ENCODE data around the gene ATP6V1F.

The ATP6V1F gene, protein sequence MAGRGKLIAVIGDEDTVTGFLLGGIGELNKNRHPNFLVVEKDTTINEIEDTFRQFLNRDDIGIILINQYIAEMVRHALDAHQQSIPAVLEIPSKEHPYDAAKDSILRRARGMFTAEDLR

DNA sequence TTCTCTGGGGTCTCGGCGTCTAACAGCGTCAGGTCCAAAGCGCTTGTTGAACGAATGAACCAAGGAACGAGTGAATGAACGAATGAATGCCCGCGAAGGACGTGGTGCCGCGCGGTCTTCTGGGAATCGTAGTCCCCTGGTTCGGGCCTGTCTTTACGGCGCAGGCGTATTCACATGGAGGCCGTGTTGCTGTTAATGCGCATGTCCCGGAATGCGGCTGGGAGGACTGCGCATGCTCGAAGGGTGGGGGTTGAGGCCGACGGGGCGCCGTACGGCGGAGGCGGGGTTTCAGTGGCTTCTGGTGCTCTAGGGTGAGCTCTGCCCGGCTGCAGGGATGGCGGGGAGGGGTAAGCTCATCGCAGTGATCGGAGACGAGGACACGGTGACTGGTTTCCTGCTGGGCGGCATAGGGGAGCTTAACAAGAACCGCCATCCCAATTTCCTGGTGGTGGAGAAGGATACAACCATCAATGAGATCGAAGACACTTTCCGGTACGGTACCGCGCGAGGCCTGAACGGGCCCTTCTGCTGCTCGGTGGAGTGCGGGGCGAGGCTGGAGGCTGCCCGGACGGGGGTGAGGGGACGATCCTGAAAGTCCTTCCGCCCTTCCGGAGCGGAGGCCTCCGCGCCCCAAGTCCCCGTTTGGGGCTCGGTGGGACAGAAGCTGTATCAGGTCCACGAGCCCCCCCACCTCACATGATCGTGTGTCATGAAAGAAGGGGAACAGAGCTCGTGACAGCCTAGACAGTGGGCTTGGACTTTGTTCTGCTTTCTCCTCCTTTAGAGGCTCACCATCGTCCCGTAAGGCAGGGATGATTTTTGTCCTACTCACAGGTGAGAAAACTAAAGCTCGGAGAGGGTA lies at the start of gene ATP6V1F:
TSS of gene ATP6V1F (plus strand) at position 286 of the 862 bp plus-strand sequence. CDS start at position 335, 49 bp downstream.
- Histone ChIP-seq H3K27me3 (ENCODE audit: control insufficient read depth in 1 of 2, insufficient read depth in 2 of 2, low read length in 2 of 2) (no peaks in the 10 kb centered on the region), H3K27ac (ENCODE audit: low read depth, low read length) (peak within 1 kb of the TSS; percentile 48), H3K9ac (ENCODE audit: low read depth in 1 of 2, low read length in 2 of 2) (peak within 1 kb of the TSS; percentile 81 to 93), H3K4me1 (ENCODE audit: control insufficient read depth in 1 of 2, insufficient read depth in 2 of 2, low read length in 2 of 2) (peaks cover 10 to 17% of the 10 kb centered on the region in 2 donors), H3K9me3 (ENCODE audit: control insufficient read depth in 1 of 2, low read length in 2 of 2) (no peaks in the 10 kb centered on the region), H3K4me3 (ENCODE audit: low read depth in 1 of 2, low read length in 2 of 2) (peak within 1 kb of the TSS; percentile 93 to 98), H3K36me3 (ENCODE audit: control insufficient read depth in 1 of 2, insufficient read depth in 2 of 2, low read length in 2 of 2) (peaks cover 5 to 20% of the 10 kb centered on the region in 2 donors)

DNA sequence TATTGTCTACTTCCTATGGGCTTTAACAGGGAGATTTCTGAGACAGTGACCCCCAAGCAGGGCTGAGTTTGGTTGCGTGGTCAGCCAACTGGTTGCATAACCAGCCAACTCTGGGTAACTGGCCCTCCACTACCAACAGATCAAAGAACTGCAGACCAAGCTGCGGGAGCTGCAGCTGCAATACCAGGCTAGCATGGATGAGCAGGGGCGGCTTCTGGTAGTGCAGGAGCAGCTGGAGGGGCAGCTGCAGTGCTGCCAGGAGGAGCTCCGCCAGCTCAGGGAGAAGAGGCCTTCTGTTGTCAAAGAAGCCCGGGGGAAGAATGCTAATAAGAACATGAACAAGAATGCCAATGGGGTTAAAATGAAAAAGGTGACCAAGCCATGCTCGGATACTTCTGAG lies 48.2 kb upstream of the ATP6V1F start:
- Histone ChIP-seq H3K27me3 (ENCODE audit: control insufficient read depth in 1 of 2, insufficient read depth in 2 of 2, low read length in 2 of 2) (no peaks in the 10 kb centered on the region), H3K27ac (ENCODE audit: low read depth, low read length) (no peak overlapping the region), H3K4me3 (ENCODE audit: low read depth in 1 of 2, low read length in 2 of 2) (no peak overlapping the region), H3K9ac (ENCODE audit: low read depth in 1 of 2, low read length in 2 of 2) (no peak overlapping the region), H3K9me3 (ENCODE audit: control insufficient read depth in 1 of 2, low read length in 2 of 2) (no peaks in the 10 kb centered on the region), H3K4me1 (ENCODE audit: control insufficient read depth in 1 of 2, insufficient read depth in 2 of 2, low read length in 2 of 2) (peaks cover 0 to 7% of the 10 kb centered on the region in 2 donors), H3K36me3 (ENCODE audit: control insufficient read depth in 1 of 2, insufficient read depth in 2 of 2, low read length in 2 of 2) (no peaks in the 10 kb centered on the region)

- no peaks in the 10 kb centered on the region for H3K27me3 ChIP-seq (ENCODE audit: control insufficient read depth in 1 of 2, insufficient read depth in 2 of 2, low read length in 2 of 2)
- H3K4me1 ChIP-seq (ENCODE audit: control insufficient read depth in 1 of 2, insufficient read depth in 2 of 2, low read length in 2 of 2): peaks cover 0 to 7% of the 10 kb centered on the region in 2 donors
- H3K4me3 ChIP-seq (ENCODE audit: low read depth in 1 of 2, low read length in 2 of 2): no peak overlapping the region
- H3K36me3 ChIP-seq (ENCODE audit: control insufficient read depth in 1 of 2, insufficient read depth in 2 of 2, low read length in 2 of 2): no peaks in the 10 kb centered on the region
- H3K27ac ChIP-seq (ENCODE audit: low read depth, low read length): no peak overlapping the region
- no peak overlapping the region for H3K9ac ChIP-seq (ENCODE audit: low read depth in 1 of 2, low read length in 2 of 2)
- no peaks in the 10 kb centered on the region for H3K9me3 ChIP-seq (ENCODE audit: control insufficient read depth in 1 of 2, low read length in 2 of 2)
These were observed 47.2 kb upstream of the ATP6V1F start for GRCh38 chr7:128815289-128815942.

DNA sequence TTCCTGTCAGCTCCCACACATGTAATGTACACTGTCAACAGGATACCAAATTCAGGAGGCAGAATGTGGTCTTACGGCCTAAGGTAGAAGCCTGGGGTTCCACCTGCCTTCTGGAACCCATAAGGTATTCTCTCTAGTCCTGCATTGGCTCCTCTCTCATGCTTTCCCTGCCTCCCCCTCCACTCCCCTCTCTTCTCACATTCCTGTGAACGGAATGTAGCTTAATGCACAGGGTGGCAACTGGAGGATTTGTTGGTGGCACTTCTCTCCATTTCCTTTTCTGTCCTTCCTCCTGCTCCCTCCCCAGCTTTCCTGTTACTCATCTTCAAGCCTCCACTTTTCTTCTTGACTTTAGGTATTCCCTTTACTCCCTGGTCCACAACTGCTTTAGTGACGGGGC lies 44.0 kb upstream of the ATP6V1F start:
- H3K9me3 ChIP-seq (ENCODE audit: control insufficient read depth in 1 of 2, low read length in 2 of 2): no peaks in the 10 kb centered on the region
- H3K4me1 ChIP-seq (ENCODE audit: control insufficient read depth in 1 of 2, insufficient read depth in 2 of 2, low read length in 2 of 2): no peaks in the 10 kb centered on the region
- H3K4me3 ChIP-seq (ENCODE audit: low read depth in 1 of 2, low read length in 2 of 2): no peak overlapping the region
- H3K27ac ChIP-seq (ENCODE audit: low read depth, low read length): no peak overlapping the region
- no peaks in the 10 kb centered on the region for H3K27me3 ChIP-seq (ENCODE audit: control insufficient read depth in 1 of 2, insufficient read depth in 2 of 2, low read length in 2 of 2)
- no peaks in the 10 kb centered on the region for H3K36me3 ChIP-seq (ENCODE audit: control insufficient read depth in 1 of 2, insufficient read depth in 2 of 2, low read length in 2 of 2)
- no peak overlapping the region for H3K9ac ChIP-seq (ENCODE audit: low read depth in 1 of 2, low read length in 2 of 2)

GRCh38 chr7:128821724-128822123 lies 40.9 kb upstream of the ATP6V1F start:
- H3K27ac ChIP-seq (ENCODE audit: low read depth, low read length): no peak overlapping the region
- H3K9me3 ChIP-seq (ENCODE audit: control insufficient read depth in 1 of 2, low read length in 2 of 2): no peaks in the 10 kb centered on the region
- no peak overlapping the region for H3K4me3 ChIP-seq (ENCODE audit: low read depth in 1 of 2, low read length in 2 of 2)
- H3K27me3 ChIP-seq (ENCODE audit: control insufficient read depth in 1 of 2, insufficient read depth in 2 of 2, low read length in 2 of 2): no peaks in the 10 kb centered on the region
- H3K4me1 ChIP-seq (ENCODE audit: control insufficient read depth in 1 of 2, insufficient read depth in 2 of 2, low read length in 2 of 2): no peaks in the 10 kb centered on the region
- H3K9ac ChIP-seq (ENCODE audit: low read depth in 1 of 2, low read length in 2 of 2): no peak overlapping the region
- H3K36me3 ChIP-seq (ENCODE audit: control insufficient read depth in 1 of 2, insufficient read depth in 2 of 2, low read length in 2 of 2): no peaks in the 10 kb centered on the region

DNA sequence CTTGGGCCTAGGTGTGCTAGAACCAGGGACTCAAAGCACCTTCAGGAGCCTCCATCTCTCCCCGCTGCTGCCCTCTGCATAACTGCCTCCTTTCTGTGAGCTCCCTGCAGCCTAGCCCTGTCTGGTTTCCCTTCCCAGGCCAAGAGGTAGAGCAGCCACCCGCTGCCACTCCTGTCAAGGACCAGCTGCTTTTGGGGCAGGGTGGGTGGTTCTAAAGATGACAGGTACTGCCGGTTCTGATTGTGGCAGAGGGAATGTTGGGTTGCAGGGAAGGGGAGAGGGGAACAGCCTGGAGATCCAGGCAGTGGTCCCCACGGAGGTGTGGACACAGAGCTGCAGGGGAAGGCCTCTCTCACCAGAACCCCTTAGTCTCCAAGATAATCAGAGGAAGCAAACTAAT lies 36.1 kb upstream of the ATP6V1F start:
- Histone ChIP-seq H3K9ac (ENCODE audit: low read depth in 1 of 2, low read length in 2 of 2) (no peak overlapping the region), H3K27ac (ENCODE audit: low read depth, low read length) (no peak overlapping the region), H3K4me3 (ENCODE audit: low read depth in 1 of 2, low read length in 2 of 2) (no peak overlapping the region)

GRCh38 chr7:128826916-128827247 lies 35.8 kb upstream of the ATP6V1F start:
- Histone ChIP-seq H3K4me1 (ENCODE audit: control insufficient read depth in 1 of 2, insufficient read depth in 2 of 2, low read length in 2 of 2) (peaks cover 0 to 9% of the 10 kb centered on the region in 2 donors), H3K36me3 (ENCODE audit: control insufficient read depth in 1 of 2, insufficient read depth in 2 of 2, low read length in 2 of 2) (no peaks in the 10 kb centered on the region), H3K27me3 (ENCODE audit: control insufficient read depth in 1 of 2, insufficient read depth in 2 of 2, low read length in 2 of 2) (peaks cover 18 to 22% of the 10 kb centered on the region in 2 donors), H3K4me3 (ENCODE audit: low read depth in 1 of 2, low read length in 2 of 2) (no peak overlapping the region), H3K9ac (ENCODE audit: low read depth in 1 of 2, low read length in 2 of 2) (no peak overlapping the region), H3K27ac (ENCODE audit: low read depth, low read length) (no peak overlapping the region), H3K9me3 (ENCODE audit: control insufficient read depth in 1 of 2, low read length in 2 of 2) (no peaks in the 10 kb centered on the region)

More for the DNA sequence above, 36.1 kb upstream of the ATP6V1F start:
- no peaks in the 10 kb centered on the region for H3K36me3 ChIP-seq (ENCODE audit: control insufficient read depth in 1 of 2, insufficient read depth in 2 of 2, low read length in 2 of 2)
- H3K4me1 ChIP-seq (ENCODE audit: control insufficient read depth in 1 of 2, insufficient read depth in 2 of 2, low read length in 2 of 2): peaks cover 0 to 9% of the 10 kb centered on the region in 2 donors
- H3K9me3 ChIP-seq (ENCODE audit: control insufficient read depth in 1 of 2, low read length in 2 of 2): no peaks in the 10 kb centered on the region
- H3K27me3 ChIP-seq (ENCODE audit: control insufficient read depth in 1 of 2, insufficient read depth in 2 of 2, low read length in 2 of 2): peaks cover 16 to 18% of the 10 kb centered on the region in 2 donors

DNA sequence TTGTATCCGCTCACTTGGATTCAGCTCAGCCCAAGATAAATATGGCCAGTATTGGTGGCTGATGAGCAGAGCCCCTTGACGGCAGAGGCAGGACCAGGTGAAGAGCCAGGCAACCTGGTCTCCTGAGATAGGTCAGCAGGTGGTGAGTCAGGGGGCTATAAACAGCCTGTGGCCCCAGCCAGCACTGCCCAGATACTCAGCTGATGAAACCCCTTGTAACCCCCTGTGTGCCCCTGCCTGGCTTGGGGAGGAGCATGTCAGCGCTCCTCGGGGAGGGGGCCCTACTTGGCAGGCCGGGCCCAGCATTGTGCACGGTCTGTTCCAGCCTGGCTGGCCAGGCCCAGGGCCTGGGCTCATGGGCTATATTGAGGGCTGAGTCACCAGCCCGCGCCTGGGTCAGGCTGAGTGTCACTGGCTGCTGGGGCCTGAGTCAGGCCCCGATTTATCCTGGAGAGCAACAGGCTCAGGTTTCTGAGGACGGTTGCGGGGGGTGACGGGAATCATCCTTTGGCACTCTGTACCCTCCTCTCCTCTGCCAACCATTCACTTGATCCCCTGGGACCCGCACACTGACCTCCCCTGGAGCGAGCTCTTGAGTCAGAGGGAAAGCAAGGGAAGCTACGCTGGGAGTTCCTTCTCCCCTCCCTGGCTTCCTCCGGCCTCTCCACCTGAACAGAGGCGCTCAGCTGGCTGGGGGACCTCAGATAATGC lies 35.3 kb upstream of the ATP6V1F start:
- H3K27ac ChIP-seq (ENCODE audit: low read depth, low read length): no peak overlapping the region

GRCh38 chr7:128827971-128828711 lies 34.5 kb upstream of the ATP6V1F start:
- no peak overlapping the region for H3K4me3 ChIP-seq (ENCODE audit: low read depth in 1 of 2, low read length in 2 of 2)
- peaks cover 0 to 16% of the 10 kb centered on the region in 2 donors for H3K4me1 ChIP-seq (ENCODE audit: control insufficient read depth in 1 of 2, insufficient read depth in 2 of 2, low read length in 2 of 2)
- H3K36me3 ChIP-seq (ENCODE audit: control insufficient read depth in 1 of 2, insufficient read depth in 2 of 2, low read length in 2 of 2): no peaks in the 10 kb centered on the region
- H3K9ac ChIP-seq (ENCODE audit: low read depth in 1 of 2, low read length in 2 of 2): no peak overlapping the region
- H3K27me3 ChIP-seq (ENCODE audit: control insufficient read depth in 1 of 2, insufficient read depth in 2 of 2, low read length in 2 of 2): peaks cover 24 to 31% of the 10 kb centered on the region in 2 donors
- no peak overlapping the region for H3K27ac ChIP-seq (ENCODE audit: low read depth, low read length)
- no peaks in the 10 kb centered on the region for H3K9me3 ChIP-seq (ENCODE audit: control insufficient read depth in 1 of 2, low read length in 2 of 2)

More for the DNA sequence above, 35.3 kb upstream of the ATP6V1F start:
- Histone ChIP-seq H3K9ac (ENCODE audit: low read depth in 1 of 2, low read length in 2 of 2) (no peak overlapping the region), H3K4me3 (ENCODE audit: low read depth in 1 of 2, low read length in 2 of 2) (no peak overlapping the region), H3K27me3 (ENCODE audit: control insufficient read depth in 1 of 2, insufficient read depth in 2 of 2, low read length in 2 of 2) (peaks cover 18 to 24% of the 10 kb centered on the region in 2 donors), H3K36me3 (ENCODE audit: control insufficient read depth in 1 of 2, insufficient read depth in 2 of 2, low read length in 2 of 2) (no peaks in the 10 kb centered on the region), H3K9me3 (ENCODE audit: control insufficient read depth in 1 of 2, low read length in 2 of 2) (no peaks in the 10 kb centered on the region), H3K4me1 (ENCODE audit: control insufficient read depth in 1 of 2, insufficient read depth in 2 of 2, low read length in 2 of 2) (peaks cover 0 to 10% of the 10 kb centered on the region in 2 donors)

All from duodenal mucosa (tissue), 2 donors.